ENCODE measurements around the gene NR5A2. TPM values are rescaled to one million over a fixed set of nuclear protein-coding genes. Genes with fewer than 3 reads are reported as not detected.

Gene NR5A2
- polyA plus RNA-seq, 3 donors: 0.03 to 0.31 TPM; not detected in 1

GRCh38 chr1:200124309-200124708 is 96.8 kb downstream of the NR5A2 start:
- no peak overlapping the region for H3K27ac ChIP-seq (ENCODE audit: low read depth in 1 of 2, low read length in 2 of 2)
- H3K79me2 ChIP-seq (ENCODE audit: insufficient read depth, low read length): no peaks in the 10 kb centered on the region
- Mint-ChIP-seq H3K4me3 (no peak overlapping the region), H3K27me3 (ENCODE audit: low read depth in 3 of 3) (peaks cover 2 to 3% (median 2%) of the 10 kb centered on the region in 3 donors), H3K36me3 (no peaks in the 10 kb centered on the region), H3K9me3 (no peaks in the 10 kb centered on the region), H3K27ac (no peak overlapping the region), H3K4me1 (peaks cover 4% of the 10 kb centered on the region)
- no peak overlapping the region for H3K4me2 ChIP-seq (replicated peaks; ENCODE audit: extremely low read depth, low read length, poor library complexity, severe bottlenecking)
- H3K27me3 ChIP-seq (ENCODE audit: control insufficient read depth in 2 of 2, insufficient read depth in 2 of 2, low read length in 2 of 2): peaks cover 0 to 2% of the 10 kb centered on the region in 2 donors
- no peak overlapping the region for H2AFZ ChIP-seq (ENCODE audit: insufficient read depth, low read depth, low read length, poor library complexity, severe bottlenecking)
- H3K36me3 ChIP-seq (replicated peaks in 1 of 2; ENCODE audit: control insufficient read depth in 1 of 2, insufficient read depth in 2 of 2, low read length in 2 of 2): no peaks in the 10 kb centered on the region
- no peak overlapping the region for H3K9ac ChIP-seq (ENCODE audit: insufficient read depth, low read length, poor library complexity, severe bottlenecking)
- no peak overlapping the region for H3K4me3 ChIP-seq (replicated peaks in 1 of 3; ENCODE audit: low read depth in 2 of 3, low read length in 3 of 3)
- no CpG with 5 or more reads among the region's 1 CpG for WGBS (ENCODE audit: insufficient coverage)
- H3K9me3 ChIP-seq (replicated peaks in 1 of 2; ENCODE audit: control insufficient read depth in 1 of 2, insufficient read depth in 1 of 2, low read length in 2 of 2): no peaks in the 10 kb centered on the region
- peaks cover 0 to under 1% of the 10 kb centered on the region in 2 donors for H3K4me1 ChIP-seq (ENCODE audit: control insufficient read depth in 1 of 2, insufficient read depth in 2 of 2, low read length in 2 of 2)
- TF ChIP-seq CTCF (IDR thresholded peaks at IDR 0.05): no peak
- DNase-seq: no peak
- intact Hi-C loops (cut with micrococcal nuclease): no loop called here
- no peaks in the 10 kb centered on the region for H4K20me1 ChIP-seq (ENCODE audit: insufficient read depth, low read length)

GRCh38 chr1:200128081-200128480 is 100.6 kb downstream of the NR5A2 start:
- 94% methylated on average over 4 of the region's 7 CpGs for WGBS (ENCODE audit: insufficient coverage)
- peaks cover 10 to 17% of the 10 kb centered on the region in 2 donors for H3K4me1 ChIP-seq (ENCODE audit: control insufficient read depth in 1 of 2, insufficient read depth in 2 of 2, low read length in 2 of 2)
- H3K9me3 ChIP-seq (replicated peaks in 1 of 2; ENCODE audit: control insufficient read depth in 1 of 2, insufficient read depth in 1 of 2, low read length in 2 of 2): no peaks in the 10 kb centered on the region
- peaks cover 0 to 2% of the 10 kb centered on the region in 2 donors for H3K27me3 ChIP-seq (ENCODE audit: control insufficient read depth in 2 of 2, insufficient read depth in 2 of 2, low read length in 2 of 2)
- intact Hi-C loops (cut with micrococcal nuclease): no loop called here
- H3K4me3 ChIP-seq (replicated peaks in 1 of 3; ENCODE audit: low read depth in 2 of 3, low read length in 3 of 3): no peak overlapping the region
- H4K20me1 ChIP-seq (ENCODE audit: insufficient read depth, low read length): no peaks in the 10 kb centered on the region
- Mint-ChIP-seq H3K4me1 (peaks cover 23% of the 10 kb centered on the region), H3K36me3 (no peaks in the 10 kb centered on the region), H3K27me3 (ENCODE audit: low read depth in 3 of 3) (peaks cover 2 to 5% (median 2%) of the 10 kb centered on the region in 3 donors), H3K4me3 (no peak overlapping the region), H3K9me3 (no peaks in the 10 kb centered on the region), H3K27ac (no peak overlapping the region)
- no peak for TF ChIP-seq CTCF (IDR thresholded peaks at IDR 0.05)
- no peak overlapping the region for H2AFZ ChIP-seq (ENCODE audit: insufficient read depth, low read depth, low read length, poor library complexity, severe bottlenecking)
- H3K9ac ChIP-seq (ENCODE audit: insufficient read depth, low read length, poor library complexity, severe bottlenecking): no peak overlapping the region
- no peak for DNase-seq
- no peaks in the 10 kb centered on the region for H3K36me3 ChIP-seq (replicated peaks in 1 of 2; ENCODE audit: control insufficient read depth in 1 of 2, insufficient read depth in 2 of 2, low read length in 2 of 2)
- H3K4me2 ChIP-seq (replicated peaks; ENCODE audit: extremely low read depth, low read length, poor library complexity, severe bottlenecking): no peak overlapping the region
- H3K27ac ChIP-seq (ENCODE audit: low read depth in 1 of 2, low read length in 2 of 2): no peak overlapping the region
- no peaks in the 10 kb centered on the region for H3K79me2 ChIP-seq (ENCODE audit: insufficient read depth, low read length)
